HCT116 (cell line): ENCODE measurements around the gene UAP1L1. TPM values are rescaled to one million over a fixed set of nuclear protein-coding genes. Genes with fewer than 3 reads are reported as not detected.

Experiments used
- ATAC-seq: fragments of 200-7000 bp; cut with Tn5 transposase; 2 replicates; pipeline ENCODE4 v1.9.1; 2020; ENCODE audit warnings: mild to moderate bottlenecking, moderate library complexity
- BruUV-seq: library from RNA; stranded (reverse); fragments of 400-500 nt; replicated peaks from 2 replicates; lab custom pipeline; 2021; lab: Mats Ljungman, UMichigan
- CTCF ChIA-PET: fragments of 300-600 bp; sonication (Branson Sonifier 250); formaldehyde crosslinking; loops from one replicate; lab custom pipeline; 2021; ENCODE audit warnings: antibody characterized with exemption; lab: Charles Lee
- POLR2A ChIA-PET: fragments of 300-600, 350-600 bp; sonication (Branson Sonifier 250); formaldehyde crosslinking; loops from one replicate; lab custom pipeline; 2021; ENCODE audit warnings: antibody characterized with exemption; lab: Charles Lee
- RAD21 ChIA-PET, 2 experiments: fragments of 300-600 bp; sonication (Branson Sonifier 250); formaldehyde crosslinking; loops; one replicate each; lab custom pipeline; 2023; ENCODE audit warnings: low total read pairs in 2 of 2; ENCODE audit not compliant: uncharacterized antibody in 2 of 2, unreplicated experiment in 2 of 2, low non-redundant PET in 1 of 2; lab: Charles Lee
- DNase-seq: peaks from one replicate; pipeline ENCODE4 v3.0.0-alpha.2; 2010; ENCODE audit warnings: low read depth, low spot score
- H2AFZ ChIP-seq: fragments of 200-600 bp; shearing (Covaris generic), sonication (generic); 2 replicates; pipeline ENCODE4 v1.6.1; 2017; ENCODE audit warnings: low read depth, mixed run types, mixed read lengths, antibody characterized with exemption, low read length; ENCODE audit not compliant: poor library complexity, severe bottlenecking
- H3K27ac ChIP-seq: 2 replicates; pipeline ENCODE4 v1.5.1; 2012; ENCODE audit warnings: low read depth, low read length
- H3K27me3 ChIP-seq: fragments of 200-600 bp; sonication (generic); 2 replicates; pipeline ENCODE4 v1.6.1; 2016; ENCODE audit warnings: mixed run types, low read length, mixed read lengths; ENCODE audit not compliant: insufficient read depth
- H3K36me3 ChIP-seq, 2 experiments: fragments of 200-500 bp in 1 of 2; fragments of 200-600 bp in 1 of 2; sonication (Bioruptor generic) in 1 of 2; sonication (generic) in 1 of 2; 2 replicates each; pipeline versions ENCODE4 v1.5.1 to v1.6.1; 2014 to 2016; ENCODE audit warnings: low read length in 2 of 2, inconsistent platforms in 1 of 2, mixed read lengths in 1 of 2, mixed run types in 1 of 2; ENCODE audit not compliant: insufficient read depth in 2 of 2, control insufficient read depth in 1 of 2
- H3K4me1 ChIP-seq, 2 experiments: fragments of 200-600 bp in 1 of 2; sonication (generic) in 1 of 2; 2 replicates each; pipeline versions ENCODE4 v1.5.1 to v1.6.1; 2012 to 2017; ENCODE audit warnings: low read length in 2 of 2, inconsistent platforms in 1 of 2, mild to moderate bottlenecking in 1 of 2, mixed read lengths in 1 of 2, mixed run types in 1 of 2, moderate library complexity in 1 of 2; ENCODE audit not compliant: insufficient read depth in 2 of 2, control insufficient read depth in 1 of 2
- H3K4me2 ChIP-seq: fragments of 200-600 bp; sonication (generic); 2 replicates; pipeline ENCODE4 v1.6.1; 2017; ENCODE audit warnings: mixed run types, low read length, mixed read lengths
- H3K4me3 ChIP-seq, 2 experiments: fragments of 200-600 bp in 1 of 2; sonication (generic) in 1 of 2; replicated peaks in 1 of 2; 2 replicates each; pipeline ENCODE4 v1.5.1; 2011 to 2016; ENCODE audit warnings: low read length in 2 of 2, control low read depth in 1 of 2, low read depth in 1 of 2, mild to moderate bottlenecking in 1 of 2, mixed read lengths in 1 of 2, mixed run types in 1 of 2
- H3K79me2 ChIP-seq: fragments of 200-600 bp; sonication (generic); 2 replicates; pipeline ENCODE4 v1.6.1; 2017; ENCODE audit warnings: mild to moderate bottlenecking, mixed run types, low read length, moderate library complexity, mixed read lengths; ENCODE audit not compliant: insufficient read depth
- H3K9ac ChIP-seq: fragments of 200-600 bp; sonication (generic); 2 replicates; pipeline ENCODE4 v1.6.1; 2016; ENCODE audit warnings: low read length, mixed read lengths
- H3K9me2 ChIP-seq: fragments of 200-600 bp; sonication (generic), shearing (Covaris generic); 2 replicates; pipeline ENCODE4 v1.6.1; 2017; ENCODE audit warnings: mixed run types, mild to moderate bottlenecking, moderate library complexity; ENCODE audit not compliant: insufficient read depth
- H3K9me3 ChIP-seq, 2 experiments: fragments of 200-500 bp in 1 of 2; fragments of 200-600 bp in 1 of 2; sonication (Bioruptor generic) in 1 of 2; sonication (generic) in 1 of 2; 2 replicates each; pipeline ENCODE4 v1.6.1; 2014 to 2017; ENCODE audit warnings: low read length in 2 of 2, mixed read lengths in 2 of 2, inconsistent platforms in 1 of 2, low read depth in 1 of 2, mild to moderate bottlenecking in 1 of 2, mixed run types in 1 of 2, moderate library complexity in 1 of 2; ENCODE audit not compliant: control insufficient read depth in 1 of 2, insufficient read depth in 1 of 2
- H4K20me1 ChIP-seq: fragments of 200-600 bp; sonication (generic), shearing (Covaris generic); 2 replicates; pipeline ENCODE4 v1.6.1; 2017; ENCODE audit warnings: mixed run types, mild to moderate bottlenecking, moderate library complexity; ENCODE audit not compliant: insufficient read depth
- CBX3 ChIP-seq: IDR thresholded peaks from 2 replicates; pipeline ENCODE4 v1.6.1; 2012; ENCODE audit warnings: low read depth
- CEBPB ChIP-seq: IDR thresholded peaks from 2 replicates; pipeline ENCODE4 v1.6.1; 2012; ENCODE audit warnings: low read depth
- EGR1 ChIP-seq: IDR thresholded peaks from 2 replicates; pipeline ENCODE4 v1.6.1; 2012; ENCODE audit warnings: low read depth
- ELF1 ChIP-seq: IDR thresholded peaks from 2 replicates; pipeline ENCODE4 v1.6.1; 2012; ENCODE audit warnings: low read depth, borderline replicate concordance
- EZH2phosphoT487 ChIP-seq: fragments of 200-600 bp; IDR thresholded peaks from 2 replicates; pipeline ENCODE4 v1.6.1; 2018; ENCODE audit warnings: antibody characterized with exemption, borderline replicate concordance
- FOSL1 ChIP-seq: IDR thresholded peaks from 2 replicates; pipeline ENCODE4 v1.6.1; 2012; ENCODE audit warnings: low read depth
- JUND ChIP-seq: IDR thresholded peaks from 2 replicates; pipeline ENCODE4 v1.6.1; 2012
- MAX ChIP-seq: IDR thresholded peaks from 2 replicates; pipeline ENCODE4 v1.6.1; 2012
- POLR2A ChIP-seq: IDR thresholded peaks from 2 replicates; pipeline ENCODE4 v1.7.0; 2011; ENCODE audit warnings: borderline replicate concordance; ENCODE audit not compliant: insufficient read depth, insufficient read length; ENCODE audit errors: extremely low read depth
- POLR2AphosphoS5 ChIP-seq: IDR thresholded peaks from 2 replicates; pipeline ENCODE4 v1.6.1; 2011; ENCODE audit warnings: mild to moderate bottlenecking, low read depth, low read length, moderate library complexity
- RAD21 ChIP-seq: IDR thresholded peaks from 2 replicates; pipeline ENCODE4 v1.6.1; 2012; ENCODE audit warnings: low read depth, mild to moderate bottlenecking
- SP1 ChIP-seq: IDR thresholded peaks from 2 replicates; pipeline ENCODE4 v1.6.1; 2012; ENCODE audit warnings: low read depth
- SRF ChIP-seq: IDR thresholded peaks from 2 replicates; pipeline ENCODE4 v1.6.1; 2012; ENCODE audit warnings: low read depth
- TCF7L2 ChIP-seq: IDR thresholded peaks from 2 replicates; pipeline ENCODE4 v1.7.0; 2011; ENCODE audit warnings: borderline replicate concordance, inconsistent platforms; ENCODE audit not compliant: insufficient read depth, insufficient read length; ENCODE audit errors: extremely low read depth
- YY1 ChIP-seq: IDR thresholded peaks from 2 replicates; pipeline ENCODE4 v1.6.1; 2011; ENCODE audit warnings: low read length, low read depth, moderate library complexity, mild to moderate bottlenecking; ENCODE audit not compliant: insufficient replicate concordance; ENCODE audit errors: extremely low read depth
- ZBTB33 ChIP-seq: IDR thresholded peaks from 2 replicates; pipeline ENCODE4 v1.6.1; 2011; ENCODE audit warnings: mild to moderate bottlenecking, low read length, moderate library complexity; ENCODE audit not compliant: insufficient replicate concordance; ENCODE audit errors: extremely low read depth
- ZFX ChIP-seq: fragments of 450-650 bp; IDR thresholded peaks from 2 replicates; pipeline ENCODE4 v1.6.1; 2017
- ZNF274 ChIP-seq: fragments of 200-500 bp; sonication (Bioruptor generic); IDR thresholded peaks from 2 replicates; pipeline ENCODE4 v1.6.1; 2014; ENCODE audit warnings: mild to moderate bottlenecking, low read depth, low read length, inconsistent platforms
- intact Hi-C: fragments of 100-400 bp; cut with micrococcal nuclease; formaldehyde crosslinking; loops from 2 replicates; pipeline ENCODE4 v1.10.0; 2022
- total RNA-seq: library from RNA; stranded (reverse); gene quantifications from one replicate; pipeline ENCODE4 v1.2.1, GENCODE V29; 2021; ENCODE audit not compliant: unreplicated experiment
- TF ChIP-seq, protein P1 (sequence below): IDR thresholded peaks from 2 replicates; pipeline ENCODE4 v1.6.1; 2012; ENCODE audit warnings: low read depth

Gene UAP1L1
- total RNA-seq, 1 experiment from 2014 or later = 11.0 TPM

- Histone ChIP-seq H3K4me2 (no peak within 1 kb of the TSS), H3K4me1 (peaks cover 19 to 41% of the 10 kb centered on the region in 2 experiments), H3K79me2 (peaks cover 6% of the 10 kb centered on the region; the same call in 1 of the 2 replicates), H3K27ac (no peak within 1 kb of the TSS), H3K36me3 (no peaks in the 10 kb centered on the region), H3K9me3 (no peaks in the 10 kb centered on the region), H4K20me1 (no peaks in the 10 kb centered on the region), H3K27me3 (no peaks in the 10 kb centered on the region), H3K9me2 (no peaks in the 10 kb centered on the region), H2AFZ (no peak within 1 kb of the TSS), H3K9ac (no peak within 1 kb of the TSS), H3K4me3 (no peak within 1 kb of the TSS)
- POLR2A ChIA-PET = no interaction called here
- ATAC-seq (no peak), DNase-seq (no peak)
- no TSS peak for BruUV-seq
- RAD21 ChIA-PET = interaction anchor here in 1 of 2 experiments (0.7 kb wide), 1 partner anchor 15 kb away, joined by 5 read pairs; no protein-coding TSS in a partner anchor
- TF ChIP-seq RAD21 = no peak
- no peak for TF ChIP-seq EGR1
- TF ChIP-seq ELF1 = no peak
- no peak for TF ChIP-seq MAX
- TF ChIP-seq, protein P1, sequence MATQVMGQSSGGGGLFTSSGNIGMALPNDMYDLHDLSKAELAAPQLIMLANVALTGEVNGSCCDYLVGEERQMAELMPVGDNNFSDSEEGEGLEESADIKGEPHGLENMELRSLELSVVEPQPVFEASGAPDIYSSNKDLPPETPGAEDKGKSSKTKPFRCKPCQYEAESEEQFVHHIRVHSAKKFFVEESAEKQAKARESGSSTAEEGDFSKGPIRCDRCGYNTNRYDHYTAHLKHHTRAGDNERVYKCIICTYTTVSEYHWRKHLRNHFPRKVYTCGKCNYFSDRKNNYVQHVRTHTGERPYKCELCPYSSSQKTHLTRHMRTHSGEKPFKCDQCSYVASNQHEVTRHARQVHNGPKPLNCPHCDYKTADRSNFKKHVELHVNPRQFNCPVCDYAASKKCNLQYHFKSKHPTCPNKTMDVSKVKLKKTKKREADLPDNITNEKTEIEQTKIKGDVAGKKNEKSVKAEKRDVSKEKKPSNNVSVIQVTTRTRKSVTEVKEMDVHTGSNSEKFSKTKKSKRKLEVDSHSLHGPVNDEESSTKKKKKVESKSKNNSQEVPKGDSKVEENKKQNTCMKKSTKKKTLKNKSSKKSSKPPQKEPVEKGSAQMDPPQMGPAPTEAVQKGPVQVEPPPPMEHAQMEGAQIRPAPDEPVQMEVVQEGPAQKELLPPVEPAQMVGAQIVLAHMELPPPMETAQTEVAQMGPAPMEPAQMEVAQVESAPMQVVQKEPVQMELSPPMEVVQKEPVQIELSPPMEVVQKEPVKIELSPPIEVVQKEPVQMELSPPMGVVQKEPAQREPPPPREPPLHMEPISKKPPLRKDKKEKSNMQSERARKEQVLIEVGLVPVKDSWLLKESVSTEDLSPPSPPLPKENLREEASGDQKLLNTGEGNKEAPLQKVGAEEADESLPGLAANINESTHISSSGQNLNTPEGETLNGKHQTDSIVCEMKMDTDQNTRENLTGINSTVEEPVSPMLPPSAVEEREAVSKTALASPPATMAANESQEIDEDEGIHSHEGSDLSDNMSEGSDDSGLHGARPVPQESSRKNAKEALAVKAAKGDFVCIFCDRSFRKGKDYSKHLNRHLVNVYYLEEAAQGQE = no peak
- TF ChIP-seq CBX3 = no peak
- no peak for TF ChIP-seq JUND
- no peak for TF ChIP-seq SP1
- no peak for TF ChIP-seq POLR2A
- no peak for TF ChIP-seq ZNF274
- TF ChIP-seq EZH2phosphoT487 = no peak
- TF ChIP-seq ZFX = no peak
- TF ChIP-seq FOSL1 = no peak
- no peak for TF ChIP-seq TCF7L2
- TF ChIP-seq SRF = no peak
- TF ChIP-seq ZBTB33 = no peak
- no peak for TF ChIP-seq CEBPB
- TF ChIP-seq POLR2AphosphoS5 = no peak
- no peak for TF ChIP-seq YY1
- CTCF ChIA-PET = interaction anchor here (0.8 kb wide), 2 partner anchors 84 to 190 kb away, joined by 3 to 4 read pairs; partner anchors contain the start of gene AJM1
- intact Hi-C loops = no loop called here
Measured at GRCh38 chr9:137031904-137032640, 45.2 kb upstream of the UAP1L1 start, which contains the start of gene FUT7. TSS of gene FUT7 (minus strand) at chr9:137032088. CDS start at chr9:137031991, 97 bp downstream.
